Measurements from ENCODE around the gene TMEM63A.

- TF ChIP-seq POLR2A (IDR thresholded peaks at IDR 0.05; ENCODE audit: low read depth, low read length) (no peak), EP300 (IDR thresholded peaks at IDR 0.05; ENCODE audit: borderline replicate concordance in 1 of 2, control insufficient read depth in 1 of 2, low read depth in 2 of 2, low read length in 2 of 2) (no peak), POLR2AphosphoS5 (IDR thresholded peaks at IDR 0.05; ENCODE audit: low read length) (no peak), BHLHE40 (IDR thresholded peaks at IDR 0.05; ENCODE audit: borderline replicate concordance in 1 of 2, low read depth in 2 of 2, low read length in 1 of 2) (no peak), CBX5 (IDR thresholded peaks at IDR 0.05; ENCODE audit: low read depth) (no peak), RFX5 (IDR thresholded peaks at IDR 0.05; ENCODE audit: low read depth, low read length) (no peak), KDM1A (IDR thresholded peaks at IDR 0.05; ENCODE audit: borderline replicate concordance) (no peak)
- TF ChIP-seq, protein P1, sequence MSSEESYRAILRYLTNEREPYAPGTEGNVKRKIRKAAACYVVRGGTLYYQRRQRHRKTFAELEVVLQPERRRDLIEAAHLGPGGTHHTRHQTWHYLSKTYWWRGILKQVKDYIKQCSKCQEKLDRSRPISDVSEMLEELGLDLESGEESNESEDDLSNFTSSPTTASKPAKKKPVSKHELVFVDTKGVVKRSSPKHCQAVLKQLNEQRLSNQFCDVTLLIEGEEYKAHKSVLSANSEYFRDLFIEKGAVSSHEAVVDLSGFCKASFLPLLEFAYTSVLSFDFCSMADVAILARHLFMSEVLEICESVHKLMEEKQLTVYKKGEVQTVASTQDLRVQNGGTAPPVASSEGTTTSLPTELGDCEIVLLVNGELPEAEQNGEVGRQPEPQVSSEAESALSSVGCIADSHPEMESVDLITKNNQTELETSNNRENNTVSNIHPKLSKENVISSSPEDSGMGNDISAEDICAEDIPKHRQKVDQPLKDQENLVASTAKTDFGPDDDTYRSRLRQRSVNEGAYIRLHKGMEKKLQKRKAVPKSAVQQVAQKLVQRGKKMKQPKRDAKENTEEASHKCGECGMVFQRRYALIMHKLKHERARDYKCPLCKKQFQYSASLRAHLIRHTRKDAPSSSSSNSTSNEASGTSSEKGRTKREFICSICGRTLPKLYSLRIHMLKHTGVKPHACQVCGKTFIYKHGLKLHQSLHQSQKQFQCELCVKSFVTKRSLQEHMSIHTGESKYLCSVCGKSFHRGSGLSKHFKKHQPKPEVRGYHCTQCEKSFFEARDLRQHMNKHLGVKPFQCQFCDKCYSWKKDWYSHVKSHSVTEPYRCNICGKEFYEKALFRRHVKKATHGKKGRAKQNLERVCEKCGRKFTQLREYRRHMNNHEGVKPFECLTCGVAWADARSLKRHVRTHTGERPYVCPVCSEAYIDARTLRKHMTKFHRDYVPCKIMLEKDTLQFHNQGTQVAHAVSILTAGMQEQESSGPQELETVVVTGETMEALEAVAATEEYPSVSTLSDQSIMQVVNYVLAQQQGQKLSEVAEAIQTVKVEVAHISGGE (CRISPR knock-in tag; IDR thresholded peaks at IDR 0.05) = no peak
- TF ChIP-seq, protein P2, sequence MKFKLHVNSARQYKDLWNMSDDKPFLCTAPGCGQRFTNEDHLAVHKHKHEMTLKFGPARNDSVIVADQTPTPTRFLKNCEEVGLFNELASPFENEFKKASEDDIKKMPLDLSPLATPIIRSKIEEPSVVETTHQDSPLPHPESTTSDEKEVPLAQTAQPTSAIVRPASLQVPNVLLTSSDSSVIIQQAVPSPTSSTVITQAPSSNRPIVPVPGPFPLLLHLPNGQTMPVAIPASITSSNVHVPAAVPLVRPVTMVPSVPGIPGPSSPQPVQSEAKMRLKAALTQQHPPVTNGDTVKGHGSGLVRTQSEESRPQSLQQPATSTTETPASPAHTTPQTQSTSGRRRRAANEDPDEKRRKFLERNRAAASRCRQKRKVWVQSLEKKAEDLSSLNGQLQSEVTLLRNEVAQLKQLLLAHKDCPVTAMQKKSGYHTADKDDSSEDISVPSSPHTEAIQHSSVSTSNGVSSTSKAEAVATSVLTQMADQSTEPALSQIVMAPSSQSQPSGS (IDR thresholded peaks at IDR 0.05; ENCODE audit: low read length) = no peak
These were observed 16.7 kb downstream of the TMEM63A start for GRCh38 chr1:225865514-225865913.
